ENCODE measurements around the gene UQCC2.

The UQCC2 gene

DNA sequence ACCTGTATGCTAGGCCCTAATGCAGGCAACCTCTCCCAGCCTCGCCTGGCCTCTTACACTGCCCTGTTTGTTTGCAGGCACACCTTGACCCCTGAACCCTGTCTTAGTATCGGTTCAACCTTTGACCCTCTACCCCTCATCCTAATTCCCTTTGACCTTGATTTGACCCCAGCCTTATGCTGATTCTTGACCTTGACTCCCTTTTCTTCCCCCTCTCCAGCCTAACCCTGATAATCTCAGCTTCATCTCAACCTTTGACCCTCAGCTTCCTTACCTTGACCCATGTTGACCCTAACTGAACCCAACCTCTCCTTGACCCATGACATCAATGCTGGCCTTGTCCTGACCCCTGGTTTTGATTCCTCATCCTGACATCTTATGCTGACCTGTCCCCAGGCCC, 33.8 kb downstream of the UQCC2 start:
- no peak for DNase-seq (ENCODE audit: low read depth)
- TF ChIP-seq, protein P1, sequence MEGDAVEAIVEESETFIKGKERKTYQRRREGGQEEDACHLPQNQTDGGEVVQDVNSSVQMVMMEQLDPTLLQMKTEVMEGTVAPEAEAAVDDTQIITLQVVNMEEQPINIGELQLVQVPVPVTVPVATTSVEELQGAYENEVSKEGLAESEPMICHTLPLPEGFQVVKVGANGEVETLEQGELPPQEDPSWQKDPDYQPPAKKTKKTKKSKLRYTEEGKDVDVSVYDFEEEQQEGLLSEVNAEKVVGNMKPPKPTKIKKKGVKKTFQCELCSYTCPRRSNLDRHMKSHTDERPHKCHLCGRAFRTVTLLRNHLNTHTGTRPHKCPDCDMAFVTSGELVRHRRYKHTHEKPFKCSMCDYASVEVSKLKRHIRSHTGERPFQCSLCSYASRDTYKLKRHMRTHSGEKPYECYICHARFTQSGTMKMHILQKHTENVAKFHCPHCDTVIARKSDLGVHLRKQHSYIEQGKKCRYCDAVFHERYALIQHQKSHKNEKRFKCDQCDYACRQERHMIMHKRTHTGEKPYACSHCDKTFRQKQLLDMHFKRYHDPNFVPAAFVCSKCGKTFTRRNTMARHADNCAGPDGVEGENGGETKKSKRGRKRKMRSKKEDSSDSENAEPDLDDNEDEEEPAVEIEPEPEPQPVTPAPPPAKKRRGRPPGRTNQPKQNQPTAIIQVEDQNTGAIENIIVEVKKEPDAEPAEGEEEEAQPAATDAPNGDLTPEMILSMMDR (IDR thresholded peaks at IDR 0.05; ENCODE audit: low read length, missing control alignments): no peak
- no peak overlapping the region for H3K4me3 ChIP-seq (replicated peaks; ENCODE audit: low read depth, low read length)

GRCh38 chr6:33677143-33677660, 34.3 kb downstream of the UQCC2 start:
- no peak for DNase-seq (ENCODE audit: low read depth)
- H3K4me3 ChIP-seq (replicated peaks; ENCODE audit: low read depth, low read length): no peak overlapping the region
- TF ChIP-seq, protein P1 (IDR thresholded peaks at IDR 0.05; ENCODE audit: low read length, missing control alignments): no peak

DNA sequence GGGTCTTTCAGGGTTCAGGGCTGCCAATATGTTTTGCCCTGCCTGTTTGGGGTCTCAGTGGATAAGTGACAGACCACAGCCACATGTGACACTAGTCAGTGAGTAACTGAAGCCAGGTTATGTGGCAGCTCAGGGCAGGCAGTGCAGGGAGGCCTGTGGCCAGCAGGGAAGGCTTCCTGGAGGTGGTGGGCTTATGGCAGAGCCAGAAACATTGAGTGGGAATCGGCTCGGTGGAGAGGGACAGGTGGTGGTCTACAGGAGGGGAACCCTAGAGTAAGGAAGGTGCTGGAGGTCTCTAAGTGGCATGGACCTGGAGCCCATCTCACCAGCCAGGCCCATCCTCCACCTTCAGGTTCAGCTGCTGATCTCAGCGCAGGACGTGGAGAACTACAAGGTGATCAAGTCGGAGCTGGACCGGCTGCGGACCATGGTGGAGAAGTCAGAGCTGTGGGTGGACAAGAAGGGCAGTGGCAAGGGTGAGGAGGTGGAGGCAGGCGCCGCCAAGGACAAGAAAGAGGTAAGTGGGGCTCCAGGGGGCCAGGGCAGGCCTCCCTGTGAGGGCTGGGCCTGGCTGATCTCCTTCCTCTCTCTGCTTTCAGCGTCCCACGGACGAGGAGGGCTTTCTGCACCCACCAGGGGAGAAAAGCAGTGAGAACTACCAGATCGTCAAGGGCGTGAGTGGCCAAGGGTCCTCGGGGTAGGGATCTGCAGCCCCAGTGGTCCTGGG, 34.9 kb downstream of the UQCC2 start:
- DNase-seq (ENCODE audit: low read depth): no peak
- TF ChIP-seq, protein P1 (IDR thresholded peaks at IDR 0.05; ENCODE audit: low read length, missing control alignments): no peak
- H3K4me3 ChIP-seq (replicated peaks; ENCODE audit: low read depth, low read length): no peak overlapping the region

DNA sequence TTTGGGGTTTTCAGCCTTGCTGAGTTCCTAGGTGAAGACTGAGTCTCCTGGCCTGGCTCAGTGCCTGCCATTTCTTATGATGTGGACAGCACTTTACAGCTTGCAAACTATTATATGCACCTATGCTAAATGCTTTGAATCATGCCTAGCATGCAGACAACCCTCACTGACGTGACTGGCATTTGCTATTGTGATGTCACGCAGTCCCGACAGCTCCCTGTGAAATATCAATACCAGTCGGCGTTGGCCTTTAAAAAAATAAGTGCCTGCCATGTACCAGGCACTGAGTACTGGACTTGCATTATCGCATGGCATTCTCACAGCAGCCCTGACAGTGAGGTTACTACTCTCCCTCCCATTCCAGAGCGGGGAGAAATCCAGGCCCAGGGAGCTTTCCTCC, 35.5 kb downstream of the UQCC2 start:
- no peak for DNase-seq (ENCODE audit: low read depth)
- no peak overlapping the region for H3K4me3 ChIP-seq (replicated peaks; ENCODE audit: low read depth, low read length)
- TF ChIP-seq, protein P1 (IDR thresholded peaks at IDR 0.05; ENCODE audit: low read length, missing control alignments): no peak

DNA sequence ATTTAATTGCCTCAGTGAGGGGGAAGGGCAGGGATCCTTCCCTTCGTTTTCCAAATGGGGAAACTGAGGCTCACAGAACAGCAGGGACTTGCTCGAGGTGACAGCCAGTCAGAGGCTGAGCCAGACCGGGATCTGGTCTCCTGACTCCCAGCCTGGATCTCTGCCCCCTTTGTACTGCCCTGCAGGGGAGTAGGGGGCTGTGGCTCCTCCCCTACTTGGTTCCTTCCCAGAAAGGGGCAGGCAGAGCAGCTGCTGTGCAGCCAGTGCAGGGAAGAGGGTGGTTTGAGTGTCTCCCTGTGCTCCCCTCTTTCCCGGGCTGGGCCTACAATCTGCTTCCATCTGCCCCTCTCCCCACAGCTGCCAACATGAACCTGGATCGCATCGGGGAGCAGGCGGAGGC, 37.6 kb downstream of the UQCC2 start:
- TF ChIP-seq, protein P1 (IDR thresholded peaks at IDR 0.05; ENCODE audit: low read length, missing control alignments): no peak
- no peak for DNase-seq (ENCODE audit: low read depth)
- no peak overlapping the region for H3K4me3 ChIP-seq (replicated peaks; ENCODE audit: low read depth, low read length)

GRCh38 chr6:33672808-33673207, 38.7 kb downstream of the UQCC2 start:
- no peak overlapping the region for H3K4me3 ChIP-seq (replicated peaks; ENCODE audit: low read depth, low read length)
- DNase-seq (ENCODE audit: low read depth): peak; percentile 96
- TF ChIP-seq, protein P1 (IDR thresholded peaks at IDR 0.05; ENCODE audit: low read length, missing control alignments): peak; percentile 73

- TF ChIP-seq, protein P1 (IDR thresholded peaks at IDR 0.05; ENCODE audit: low read length, missing control alignments): no peak
- H3K4me3 ChIP-seq (replicated peaks; ENCODE audit: low read depth, low read length): no peak overlapping the region
- no peak for DNase-seq (ENCODE audit: low read depth)
These were observed 39.8 kb downstream of the UQCC2 start for GRCh38 chr6:33671744-33672072.

All from fibroblast of pulmonary artery (primary cell).